Spleen (tissue), 11 donors: ENCODE results near the gene CDR2. TPM values are rescaled to one million over a fixed set of nuclear protein-coding genes. Genes with fewer than 3 reads are reported as not detected.
"Not testable (repeated sequence)": the region's sequence is repeated elsewhere in the genome, so short reads cannot be mapped to it uniquely, and the experiment has no call there.

Experiments used
- DNase-seq: peaks from one replicate; pipeline ENCODE4 v3.0.0-alpha.2; 2020
- H3K27ac ChIP-seq, 8 donors: fragments of 200-600 bp; sonication (generic) in 7 of 8; 1 replicate in 4 of 8; 2 replicates in 4 of 8; pipeline versions ENCODE4 v1.5.0 to v1.8.0; 2016 to 2021; ENCODE audit warnings: inconsistent platforms in 4 of 8, mild to moderate bottlenecking in 4 of 8, moderate library complexity in 1 of 8
- H3K27me3 ChIP-seq, 7 donors: fragments of 200-600 bp; sonication (generic) in 6 of 7; replicated peaks in 1 of 7; 1 replicate in 4 of 7; 2 replicates in 3 of 7; pipeline versions ENCODE4 v1.5.0 to v1.8.0; 2016 to 2021; ENCODE audit warnings: inconsistent platforms in 3 of 7, mild to moderate bottlenecking in 1 of 7
- H3K36me3 ChIP-seq, 6 donors: fragments of 200-600 bp; sonication (generic) in 5 of 6; 1 replicate in 4 of 6; 2 replicates in 2 of 6; pipeline versions ENCODE4 v1.5.0 to v1.8.0; 2016 to 2021; ENCODE audit warnings: inconsistent platforms in 2 of 6
- H3K4me1 ChIP-seq, 6 donors: fragments of 200-600 bp; sonication (generic) in 5 of 6; 1 replicate in 3 of 6; 2 replicates in 3 of 6; pipeline versions ENCODE4 v1.5.0 to v1.8.0; 2016 to 2021; ENCODE audit warnings: inconsistent platforms in 3 of 6
- H3K4me3 ChIP-seq, 8 donors: fragments of 200-600 bp; sonication (generic) in 7 of 8; 1 replicate in 4 of 8; 2 replicates in 4 of 8; pipeline versions ENCODE4 v1.5.0 to v1.8.0; 2016 to 2021; ENCODE audit warnings: inconsistent platforms in 4 of 8, mild to moderate bottlenecking in 4 of 8, moderate library complexity in 2 of 8
- H3K9me3 ChIP-seq, 8 donors: fragments of 200-600 bp; sonication (generic) in 7 of 8; 1 replicate in 4 of 8; 2 replicates in 4 of 8; pipeline versions ENCODE4 v1.5.0 to v1.8.0; 2016 to 2021; ENCODE audit warnings: inconsistent platforms in 4 of 8
- POLR2A ChIP-seq, 3 donors: fragments of 450-650 bp; IDR thresholded peaks; one replicate each; pipeline ENCODE4 v1.5.1; 2017; ENCODE audit warnings: antibody characterized with exemption in 3 of 3, mild to moderate bottlenecking in 1 of 3
- POLR2AphosphoS5 ChIP-seq, 3 donors: sonication (generic); formaldehyde crosslinking; IDR thresholded peaks; one replicate each; pipeline ENCODE4 v1.5.1; 2017; ENCODE audit warnings: antibody characterized with exemption in 3 of 3
- WGBS, 5 donors: extraction: QIAGEN DNeasy Blood & Tissue Kit in 3 of 5; methylation state at CpG; one replicate each; pipeline versions ENCODE4 v1.1.5 to v1.1.7; 2013 to 2018; 5-methylcytosine and 5-hydroxymethylcytosine counted together
- intact Hi-C: fragments of 100-400 bp; cut with DNase I; formaldehyde crosslinking; loops from one replicate; pipeline ENCODE4 v1.15.0; 2023; ENCODE audit warnings: low total_unique reads
- polyA plus RNA-seq, 3 donors: library from polyadenylated mRNA; stranded (reverse); fragments of 200-250 nt; gene quantifications; one replicate each; pipeline ENCODE4 v1.2.1, GENCODE V29; 2013
- total RNA-seq, 7 donors: library from RNA; depleted of rRNA in 3 of 7; stranded (reverse); fragments of >200 nt in 3 of 7; fragmentation: NEBNext Ultra II Directional in 4 of 7; extraction: Animal tissue kit (Norgen Biotek cat#: 25700) in 4 of 7; gene quantifications; one replicate each; pipeline versions ENCODE4 v1.1.0 to v1.2.1, GENCODE V29; 2016 to 2021
- TF ChIP-seq, protein P1 (sequence below), 11 experiments: fragments of 200-600 bp in 7 of 11; fragments of 450-650 bp in 4 of 11; sonication (generic) in 4 of 11; IDR thresholded peaks in 8 of 11; conservative IDR thresholded peaks in 3 of 11; 1 replicate in 7 of 11; 2 replicates in 4 of 11; pipeline versions ENCODE4 v1.4.0 to v1.8.0; 2016 to 2021; ENCODE audit warnings: antibody characterized with exemption in 11 of 11, inconsistent platforms in 4 of 11, mild to moderate bottlenecking in 1 of 11
- donor health status: healthy with polysubstance abuse.
- donor health status: DM: no; HTN: no; CAD: no; lungs with moderate emphysema.
- donor health status: DM: no; HTN: no; CAD: no.
- donor health status: Bipolar disorder and iron deficiency.
- donor health status: healthy.
- donor health status: DM: no; HTN: no; CAD: no.
- donor health status: DM: yes; HTN: yes; CAD: no.

Gene CDR2
- total and polyA plus RNA-seq, 10 donors, result 7.7 to 33.4 (median 23.6) TPM

DNA sequence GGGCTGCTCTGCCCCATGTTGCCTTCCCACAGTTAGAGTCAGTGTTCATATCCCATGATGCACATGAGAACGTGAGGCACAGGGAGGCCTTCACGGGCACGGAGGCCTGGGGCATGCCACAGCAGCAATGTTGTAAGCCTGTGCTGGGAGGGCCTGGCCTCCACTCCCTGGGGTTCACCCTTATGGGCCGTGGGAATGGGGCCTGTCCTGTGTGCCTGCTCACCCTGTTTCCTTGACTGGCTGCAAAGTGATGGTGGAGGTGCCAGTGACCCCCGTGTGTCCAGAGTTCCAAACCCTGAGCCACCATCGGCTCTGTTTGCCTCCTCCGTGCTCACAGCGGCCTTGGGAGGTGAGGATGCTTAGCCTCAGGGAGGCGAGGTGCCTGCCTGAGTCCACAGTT lies 67.6 kb downstream of the CDR2 start:
- Histone ChIP-seq H3K9me3 (no peaks in the 10 kb centered on the region), H3K27ac (no peak overlapping the region), H3K4me3 (no peak overlapping the region), H3K27me3 (no peaks in the 10 kb centered on the region), H3K36me3 (peaks cover 0 to 100% (median 87%) of the 10 kb centered on the region in 6 donors), H3K4me1 (no peaks in the 10 kb centered on the region)
- 88 to 95% (median 89%) methylated on average over 7 to 9 of the region's 9 CpGs for WGBS, 5 donors
- no peak for DNase-seq
- intact Hi-C loops, result no loop called here
- TF ChIP-seq, protein P1, sequence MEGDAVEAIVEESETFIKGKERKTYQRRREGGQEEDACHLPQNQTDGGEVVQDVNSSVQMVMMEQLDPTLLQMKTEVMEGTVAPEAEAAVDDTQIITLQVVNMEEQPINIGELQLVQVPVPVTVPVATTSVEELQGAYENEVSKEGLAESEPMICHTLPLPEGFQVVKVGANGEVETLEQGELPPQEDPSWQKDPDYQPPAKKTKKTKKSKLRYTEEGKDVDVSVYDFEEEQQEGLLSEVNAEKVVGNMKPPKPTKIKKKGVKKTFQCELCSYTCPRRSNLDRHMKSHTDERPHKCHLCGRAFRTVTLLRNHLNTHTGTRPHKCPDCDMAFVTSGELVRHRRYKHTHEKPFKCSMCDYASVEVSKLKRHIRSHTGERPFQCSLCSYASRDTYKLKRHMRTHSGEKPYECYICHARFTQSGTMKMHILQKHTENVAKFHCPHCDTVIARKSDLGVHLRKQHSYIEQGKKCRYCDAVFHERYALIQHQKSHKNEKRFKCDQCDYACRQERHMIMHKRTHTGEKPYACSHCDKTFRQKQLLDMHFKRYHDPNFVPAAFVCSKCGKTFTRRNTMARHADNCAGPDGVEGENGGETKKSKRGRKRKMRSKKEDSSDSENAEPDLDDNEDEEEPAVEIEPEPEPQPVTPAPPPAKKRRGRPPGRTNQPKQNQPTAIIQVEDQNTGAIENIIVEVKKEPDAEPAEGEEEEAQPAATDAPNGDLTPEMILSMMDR (IDR thresholded peaks at IDR 0.05 in 8 of 11, conservative IDR thresholded peaks at IDR 0.05 in 3 of 11), result no peak
- TF ChIP-seq POLR2A (IDR thresholded peaks at IDR 0.05) (no peak), POLR2AphosphoS5 (IDR thresholded peaks at IDR 0.05) (peak in 1 of 3 donors; percentile 21)

DNA sequence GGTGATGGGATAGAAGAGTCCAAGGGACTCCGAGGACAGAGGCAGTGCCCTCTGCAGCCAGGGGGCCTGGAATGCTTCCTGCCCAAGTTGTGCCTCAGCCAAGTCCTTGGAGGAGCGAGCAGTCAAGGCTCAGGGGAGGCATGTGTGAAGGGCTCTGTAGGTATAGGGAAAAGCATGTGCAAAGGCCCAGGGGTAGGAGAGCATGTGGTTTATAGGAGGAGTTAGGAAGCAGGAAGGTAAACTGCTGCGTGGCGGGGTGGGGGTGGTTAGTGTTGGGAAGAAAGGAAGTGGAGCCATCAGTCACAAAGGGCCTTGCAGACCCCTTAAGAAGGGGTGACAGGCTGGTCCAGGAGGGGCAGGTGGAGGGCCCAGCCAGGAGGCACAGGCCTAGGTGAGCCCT lies 70.0 kb downstream of the CDR2 start:
- Histone ChIP-seq H3K27ac (no peak overlapping the region), H3K4me1 (peaks cover 9 to 22% (median 15%) of the 10 kb centered on the region in 6 donors), H3K9me3 (no peaks in the 10 kb centered on the region), H3K36me3 (peaks cover 0 to 84% (median 70%) of the 10 kb centered on the region in 6 donors), H3K4me3 (no peak overlapping the region), H3K27me3 (no peaks in the 10 kb centered on the region)
- DNase-seq, result peak; percentile 43
- 81 to 96% (median 91%) methylated on average over 4 of the region's 4 CpGs for WGBS, 5 donors
- intact Hi-C loops, result loop anchor here (5.0 kb wide), 1 partner anchor 302 kb away; the partner anchor contains the start of gene PDZD9
- TF ChIP-seq POLR2A (IDR thresholded peaks at IDR 0.05) (no peak), POLR2AphosphoS5 (IDR thresholded peaks at IDR 0.05) (no peak)
- TF ChIP-seq, protein P1 (IDR thresholded peaks at IDR 0.05 in 8 of 11, conservative IDR thresholded peaks at IDR 0.05 in 3 of 11), result no peak

DNA sequence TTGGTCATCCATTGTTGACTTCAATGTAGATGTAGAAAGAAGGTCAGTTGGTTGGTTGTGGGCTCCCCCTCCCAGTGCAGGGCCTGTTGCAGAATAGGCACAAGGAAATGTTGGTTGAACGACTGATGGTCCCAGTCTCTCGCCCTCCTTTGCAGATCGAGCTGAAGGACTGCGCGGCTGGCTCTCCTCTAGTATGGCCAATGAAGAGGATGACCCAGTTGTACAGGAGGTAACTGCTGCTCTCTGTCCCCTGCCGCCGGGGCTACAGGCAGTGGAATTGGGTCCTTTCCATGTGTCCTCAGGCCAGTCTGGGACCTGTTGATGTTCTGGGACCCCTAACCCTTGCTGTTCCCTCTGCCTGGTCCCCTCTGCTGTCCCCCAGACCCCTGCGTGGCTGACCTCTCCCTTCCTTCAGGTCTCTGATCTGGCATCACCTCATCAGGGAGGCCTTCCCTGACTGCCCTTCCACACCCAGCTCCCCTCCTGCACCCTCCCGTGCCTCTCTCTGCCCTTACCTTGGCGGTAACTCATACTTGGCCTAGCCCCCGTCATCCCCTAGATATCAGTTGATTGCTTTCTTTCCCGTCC lies 71.5 kb downstream of the CDR2 start:
- no peaks in the 10 kb centered on the region for H3K27me3 ChIP-seq
- intact Hi-C loops, result loop anchor here (5.0 kb wide), 1 partner anchor 301 kb away; the partner anchor contains the start of gene PDZD9
- H3K9me3 ChIP-seq, result no peaks in the 10 kb centered on the region
- no peak overlapping the region for H3K27ac ChIP-seq
- H3K36me3 ChIP-seq, result peaks cover 0 to 68% (median 56%) of the 10 kb centered on the region in 6 donors
- no peak overlapping the region for H3K4me3 ChIP-seq
- peak; percentile 63 for DNase-seq
- H3K4me1 ChIP-seq, result peaks cover 12 to 37% (median 30%) of the 10 kb centered on the region in 6 donors
- TF ChIP-seq POLR2A (IDR thresholded peaks at IDR 0.05), result no peak
- TF ChIP-seq, protein P1 (IDR thresholded peaks at IDR 0.05 in 8 of 11, conservative IDR thresholded peaks at IDR 0.05 in 3 of 11), result no peak
- TF ChIP-seq POLR2AphosphoS5 (IDR thresholded peaks at IDR 0.05), result no peak
- WGBS, 5 donors, result 90 to 98% (median 94%) methylated on average over 11 to 12 of the region's 12 CpGs

DNA sequence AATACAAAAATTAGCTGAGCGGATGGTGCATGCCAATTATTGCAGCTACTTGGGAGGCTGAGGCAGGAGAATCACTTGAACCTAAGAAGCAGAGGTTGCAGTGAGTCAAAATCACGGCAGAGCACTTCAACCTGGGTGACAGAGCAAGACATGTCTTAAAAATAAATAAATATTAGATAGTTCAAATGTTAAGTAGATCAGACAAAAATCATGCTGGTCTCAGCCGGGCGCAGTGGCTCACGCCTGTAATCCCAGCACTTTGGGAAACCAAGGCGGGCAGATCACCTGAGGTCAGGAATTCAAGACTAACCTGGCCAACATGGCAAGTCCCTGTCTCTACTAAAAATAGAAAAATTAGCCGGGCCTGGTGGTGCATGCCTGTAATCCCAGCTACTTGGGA lies 73.0 kb downstream of the CDR2 start:
- H3K27ac ChIP-seq, H3K27me3 ChIP-seq, H3K9me3 ChIP-seq, H3K4me3 ChIP-seq: not testable (repeated sequence)
- WGBS, 5 donors, result 87 to 97% (median 92%) methylated on average over 7 of the region's 7 CpGs
- peak; percentile 37 for DNase-seq
- intact Hi-C loops, result loop anchor here (5.0 kb wide), 1 partner anchor 299 kb away; the partner anchor contains the start of gene PDZD9
- H3K36me3 ChIP-seq, result peaks cover 0 to 54% (median 42%) of the 10 kb centered on the region in 6 donors
- H3K4me1 ChIP-seq, result peaks cover 12 to 46% (median 35%) of the 10 kb centered on the region in 6 donors
